GM18909 (cell line): ENCODE data around the gene CDK6.

ENCODE experiments used
- ATAC-seq: cut with Tn5 transposase; IDR thresholded peaks from one replicate; pipeline ENCODE4 v1.9.1; 2021; ENCODE audit warnings: mild to moderate bottlenecking; ENCODE audit not compliant: unreplicated experiment, poor library complexity

CDK6 gene

GRCh38 chr7:92560602-92561001 lies 275.8 kb downstream of the CDK6 start:
- ATAC-seq: no peak

- no peak for ATAC-seq
Observed at GRCh38 chr7:92557808-92558362, 278.5 kb downstream of the CDK6 start.

GRCh38 chr7:92557249-92557648 lies 279.1 kb downstream of the CDK6 start:
- ATAC-seq: no peak
